PC-9 (cell line): ENCODE results near the gene ANXA2.

ENCODE experiments used
- CTCF ChIP-seq: fragments of 200-600 bp; sonication (generic); conservative IDR thresholded peaks from 2 replicates; pipeline ENCODE4 v1.6.1; 2017; ENCODE audit warnings: mixed run types, antibody characterized with exemption, mild to moderate bottlenecking, moderate library complexity
- EZH2 ChIP-seq: fragments of 200-600 bp; sonication (generic); IDR thresholded peaks from 2 replicates; pipeline ENCODE4 v1.8.0; 2017; ENCODE audit warnings: antibody characterized with exemption, low read depth

- TF ChIP-seq CTCF: no peak
- TF ChIP-seq EZH2: no peak
Observed at GRCh38 chr15:60301024-60301423, 96.8 kb downstream of the ANXA2 start.
